GM18508 (cell line): Measurements from ENCODE around the gene CYP2A7.
"Not testable (repeated sequence)": the region's sequence is repeated elsewhere in the genome, so short reads cannot be mapped to it uniquely, and the experiment has no call there.

ENCODE experiments used
- ATAC-seq: cut with Tn5 transposase; IDR thresholded peaks from one replicate; pipeline ENCODE4 v1.9.1; 2021; ENCODE audit warnings: moderate number of reproducible peaks; ENCODE audit not compliant: insufficient read depth, unreplicated experiment

Gene CYP2A7

DNA sequence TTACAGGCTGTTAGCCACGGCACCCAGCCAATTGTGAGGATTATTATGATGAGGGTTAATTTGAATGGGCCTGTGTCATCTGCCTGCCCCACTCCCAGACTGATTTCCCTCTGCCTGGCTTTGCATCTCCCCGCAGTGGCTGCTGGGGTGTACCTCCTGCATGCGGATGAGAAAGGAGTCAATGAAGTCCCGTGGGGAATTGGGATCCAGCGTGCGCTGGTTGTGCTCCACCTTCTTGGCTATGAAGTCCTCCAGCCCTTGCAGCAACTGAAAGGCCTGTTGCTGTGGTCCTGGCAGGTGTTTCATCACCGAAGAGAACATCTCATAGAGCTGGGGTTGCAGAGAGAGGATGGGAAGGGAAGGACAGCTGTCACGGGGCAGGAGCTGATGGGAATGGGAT is 35.3 kb downstream of the CYP2A7 start:
- not testable (repeated sequence) for ATAC-seq

DNA sequence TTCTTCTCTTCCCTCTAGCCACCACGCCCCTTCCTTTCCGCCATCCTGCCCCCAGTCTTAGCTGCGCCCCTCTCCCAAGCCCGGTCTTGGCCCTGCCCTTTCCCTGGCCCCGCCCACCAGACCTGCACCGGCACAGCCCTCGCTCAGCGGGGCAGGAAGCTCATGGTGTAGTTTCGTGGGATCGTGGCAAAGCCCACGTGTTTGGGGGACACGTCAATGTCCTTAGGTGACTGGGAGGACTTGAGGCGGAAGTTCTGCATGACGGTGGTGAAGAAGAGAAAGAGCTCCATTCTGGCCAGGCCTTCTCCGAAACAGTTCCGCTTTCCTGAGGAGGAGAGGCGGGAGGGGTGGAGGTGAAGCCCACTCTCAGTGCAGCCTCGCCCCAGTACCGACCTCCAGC is 38.4 kb downstream of the CYP2A7 start:
- not testable (repeated sequence) for ATAC-seq

DNA sequence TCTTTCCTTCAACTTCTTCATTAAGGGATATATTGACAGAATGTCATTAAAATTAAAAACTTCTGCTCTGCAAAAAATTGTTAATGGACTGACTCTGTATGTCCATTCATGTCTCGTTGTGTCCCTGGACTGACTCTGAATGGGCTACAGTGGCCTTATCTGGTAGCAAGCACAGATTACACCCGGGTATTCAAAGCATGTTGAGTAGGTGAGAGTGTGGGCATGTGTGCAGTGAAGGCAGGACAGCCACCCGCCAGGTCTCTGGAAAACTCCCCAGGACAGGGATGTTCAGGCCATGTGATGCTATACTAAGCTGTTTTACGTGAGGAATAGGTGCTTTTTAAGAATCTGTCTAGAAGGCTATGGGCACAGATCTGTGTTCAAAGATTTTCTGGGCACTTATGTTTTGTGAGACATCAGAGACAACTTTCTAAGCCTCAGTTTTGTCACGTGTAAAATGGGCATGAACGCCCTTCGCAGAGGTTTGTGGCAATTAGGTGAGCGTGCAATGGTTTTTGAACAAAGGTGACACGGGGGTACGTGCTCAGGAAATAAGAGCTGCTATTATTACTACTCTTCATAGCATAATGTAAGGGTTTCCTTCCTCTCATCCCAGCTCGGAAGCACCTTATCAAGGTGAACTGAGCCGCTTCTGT is 38.9 kb downstream of the CYP2A7 start:
- ATAC-seq: not testable (repeated sequence)

DNA sequence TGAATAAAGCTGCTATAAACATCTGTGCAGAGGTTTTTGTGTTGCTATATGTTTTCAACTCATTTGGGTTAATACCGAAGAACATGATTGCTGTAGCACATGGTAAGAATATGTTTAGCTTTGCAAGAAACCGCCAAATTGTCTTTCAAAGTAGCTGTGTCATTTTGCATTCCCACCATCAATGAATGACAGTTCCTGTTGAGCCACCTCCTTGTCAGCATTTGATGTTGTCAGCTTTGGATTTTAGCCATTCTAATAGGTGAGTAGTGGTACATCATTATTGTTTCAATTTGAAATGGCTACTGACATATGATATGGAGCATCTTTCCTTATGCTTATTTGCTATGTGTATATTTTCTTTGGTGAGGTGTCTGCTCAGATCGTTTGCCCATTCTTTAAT is 40.0 kb downstream of the CYP2A7 start:
- ATAC-seq: not testable (repeated sequence)

DNA sequence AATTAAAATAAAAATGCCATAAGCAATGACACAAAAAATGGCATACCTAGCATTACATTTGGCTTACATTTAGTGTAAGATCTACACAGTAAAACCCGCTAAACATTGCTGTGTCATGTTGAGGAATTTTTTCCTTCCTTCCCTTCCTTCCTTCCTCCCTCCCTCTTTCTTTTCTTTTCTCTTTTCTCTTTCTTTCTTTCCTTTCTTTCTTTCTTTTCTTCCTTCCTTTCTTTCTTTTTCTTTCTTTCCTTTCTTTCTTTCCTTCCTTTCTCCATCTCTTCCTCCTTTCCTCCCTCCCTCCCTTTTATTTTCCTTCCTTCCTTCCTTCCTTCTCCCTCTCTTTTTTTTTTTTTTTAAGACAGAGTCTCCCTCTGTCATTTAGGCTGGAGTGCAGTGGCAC is 43.6 kb downstream of the CYP2A7 start:
- ATAC-seq: not testable (repeated sequence)

DNA sequence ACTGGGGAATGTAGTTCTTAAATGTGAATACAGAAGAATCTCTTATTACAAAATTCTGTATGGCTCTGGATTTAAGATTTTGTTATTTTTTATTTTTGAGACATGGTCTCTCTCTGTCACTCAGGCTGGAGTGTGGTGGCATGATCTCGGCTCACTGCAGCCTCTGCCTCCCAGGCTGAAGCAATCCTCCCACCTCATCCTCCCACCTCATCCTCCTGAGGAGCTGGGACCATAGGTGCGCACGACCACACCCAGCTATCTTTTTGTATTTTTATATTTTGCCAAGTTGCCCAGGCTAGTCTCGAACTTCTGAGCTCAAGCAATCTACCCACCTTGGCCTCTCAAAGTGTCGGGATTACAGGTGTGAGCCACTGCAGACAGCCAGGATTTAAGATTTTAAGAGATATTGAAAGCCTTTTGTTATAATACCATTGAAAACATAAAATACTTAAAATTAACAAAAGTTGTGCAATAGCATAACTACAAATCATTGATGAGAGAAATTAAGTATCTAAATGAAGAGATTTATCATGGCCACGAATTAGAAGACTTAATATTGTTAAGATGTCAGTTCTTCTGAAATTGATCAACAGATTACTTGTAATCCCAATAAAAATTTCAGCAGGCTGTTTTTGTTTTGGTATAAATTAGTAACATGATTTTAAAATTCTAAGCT is 45.1 kb downstream of the CYP2A7 start:
- ATAC-seq: no peak

DNA sequence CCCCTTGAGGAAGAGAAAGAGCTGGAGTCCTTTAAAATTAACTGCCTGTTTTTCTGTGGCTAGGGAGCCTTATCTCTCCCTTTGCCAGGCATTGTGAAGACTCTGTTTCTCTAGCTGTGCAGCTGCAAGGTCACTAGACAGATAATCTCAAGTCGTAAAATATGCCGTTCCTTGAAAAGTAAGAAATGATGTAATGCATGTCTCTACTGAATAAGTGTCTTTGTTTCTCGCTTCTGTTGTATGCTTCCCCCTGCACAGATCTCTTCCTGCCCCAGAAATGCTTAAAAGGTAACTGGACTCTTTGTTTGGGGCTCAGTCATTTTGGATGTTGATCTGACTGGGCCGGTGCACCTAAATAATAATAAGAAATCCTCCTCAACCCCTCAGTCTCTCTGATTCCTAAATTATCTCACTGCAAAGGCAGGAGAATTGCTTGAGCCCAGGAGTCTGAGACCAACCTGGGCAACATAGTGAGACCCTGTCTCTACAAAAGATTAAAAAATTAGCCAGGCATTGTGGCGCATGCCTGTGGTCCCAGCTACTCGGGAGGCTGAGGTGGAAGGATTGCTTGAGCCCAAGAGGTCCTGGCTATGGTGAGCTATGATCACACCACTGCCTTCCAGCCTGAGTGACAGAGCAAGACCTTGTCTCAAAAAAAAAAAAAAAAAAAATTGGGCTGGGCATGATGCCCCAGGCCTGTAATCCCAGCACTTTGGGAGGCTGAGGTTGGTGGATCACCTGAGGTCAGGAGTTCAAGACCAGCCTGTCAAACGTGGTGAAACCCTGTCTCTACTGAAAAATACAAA is 48.1 kb downstream of the CYP2A7 start:
- not testable (repeated sequence) for ATAC-seq

DNA sequence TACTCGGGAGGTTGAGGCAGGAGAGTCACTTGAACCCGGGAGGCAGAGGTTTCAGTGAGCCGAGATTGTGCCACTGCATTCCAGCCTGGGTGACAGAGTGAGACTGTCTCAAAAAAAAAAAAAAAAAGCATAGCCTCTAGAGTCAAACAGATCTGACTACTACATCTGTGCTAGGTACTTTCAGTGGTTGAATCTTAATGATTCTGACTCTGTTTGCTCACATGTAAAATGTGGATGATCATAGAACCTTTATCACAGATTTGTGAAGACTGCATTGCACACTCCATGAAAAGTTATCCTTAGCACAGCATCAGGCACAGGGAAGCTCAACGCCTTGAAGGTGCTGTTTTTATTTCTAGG is 49.6 kb downstream of the CYP2A7 start:
- ATAC-seq: not testable (repeated sequence)

DNA sequence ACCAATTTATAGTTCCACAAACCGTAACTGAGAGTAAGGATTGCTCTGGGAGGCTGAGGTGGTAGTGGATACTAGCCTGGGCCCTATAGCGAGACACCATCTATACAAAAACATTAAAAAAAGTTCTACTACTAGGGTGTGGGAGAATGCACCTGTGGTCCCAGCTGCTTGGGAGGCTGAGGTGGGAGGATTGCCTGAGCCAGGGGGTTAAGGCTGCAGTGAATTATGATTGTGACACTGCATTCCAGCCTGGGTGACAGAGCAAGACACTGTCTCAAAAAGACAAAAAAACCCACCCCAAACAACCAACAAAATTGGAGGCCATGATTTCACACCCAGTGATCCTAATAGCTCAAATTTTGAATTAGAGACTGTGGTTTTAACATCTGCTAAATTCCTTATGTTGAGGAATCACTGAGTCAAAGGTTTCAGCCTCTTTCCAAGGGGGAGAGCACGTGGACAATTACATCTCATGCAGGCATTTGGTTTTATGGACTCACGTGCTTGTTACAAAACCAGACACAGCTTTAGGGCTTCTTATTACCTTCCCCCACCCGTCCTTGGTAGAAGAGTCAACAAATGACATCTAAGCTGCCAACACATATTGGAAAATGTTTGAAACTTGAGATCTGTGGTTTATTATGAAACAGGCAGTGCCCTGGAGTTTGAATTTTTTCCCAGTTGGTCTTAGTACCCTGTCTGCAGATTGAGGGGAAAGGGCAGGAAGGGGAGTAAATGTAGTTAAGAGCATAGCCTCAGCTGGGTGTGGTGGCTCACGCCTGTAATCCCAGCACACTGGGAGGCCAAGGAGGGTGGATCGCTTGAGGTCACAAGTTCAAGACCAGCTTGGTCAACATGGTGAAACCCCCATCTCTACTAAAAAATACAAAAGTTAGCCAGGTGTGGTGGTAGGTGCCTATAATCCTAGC is 50.3 kb downstream of the CYP2A7 start:
- ATAC-seq: no peak

DNA sequence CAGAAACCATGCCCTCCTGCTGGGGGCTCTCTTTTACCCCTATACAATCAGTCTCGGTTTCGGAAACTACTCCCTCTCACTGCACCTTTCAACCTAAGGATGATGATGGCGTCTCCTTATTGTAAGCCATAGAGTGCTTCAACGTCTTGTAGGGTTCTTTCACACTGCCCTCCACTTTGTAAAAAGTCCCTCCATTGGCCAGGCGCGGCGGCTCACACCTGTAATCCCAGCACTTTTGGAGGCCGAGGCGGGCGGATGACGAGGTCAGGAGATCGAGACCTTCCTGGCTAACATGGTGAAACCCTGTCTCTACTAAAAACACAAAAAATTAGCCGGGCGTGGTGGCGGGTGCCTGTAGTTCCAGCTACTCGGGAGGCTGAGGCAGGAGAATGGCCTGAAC is 51.3 kb downstream of the CYP2A7 start:
- not testable (repeated sequence) for ATAC-seq

DNA sequence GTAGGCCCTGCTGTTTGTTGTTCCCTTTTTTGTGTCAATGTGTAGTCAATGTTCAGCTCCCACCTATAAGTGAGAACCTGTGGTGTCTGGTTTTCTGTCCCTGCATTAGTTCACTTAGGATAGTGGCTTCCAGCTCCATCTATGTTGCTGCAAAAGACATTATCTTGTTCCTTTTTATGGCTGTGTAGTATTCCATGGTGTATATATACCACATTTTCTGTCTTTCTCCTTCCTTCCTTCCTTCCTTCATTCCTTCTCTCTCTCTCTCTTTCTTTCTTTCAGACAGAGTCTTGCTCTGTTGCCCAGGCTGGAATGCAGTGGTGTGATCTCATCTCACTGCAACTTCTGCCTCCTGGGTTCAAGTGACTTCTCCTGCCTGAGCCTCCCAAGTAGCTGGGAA is 52.8 kb downstream of the CYP2A7 start:
- no peak for ATAC-seq

DNA sequence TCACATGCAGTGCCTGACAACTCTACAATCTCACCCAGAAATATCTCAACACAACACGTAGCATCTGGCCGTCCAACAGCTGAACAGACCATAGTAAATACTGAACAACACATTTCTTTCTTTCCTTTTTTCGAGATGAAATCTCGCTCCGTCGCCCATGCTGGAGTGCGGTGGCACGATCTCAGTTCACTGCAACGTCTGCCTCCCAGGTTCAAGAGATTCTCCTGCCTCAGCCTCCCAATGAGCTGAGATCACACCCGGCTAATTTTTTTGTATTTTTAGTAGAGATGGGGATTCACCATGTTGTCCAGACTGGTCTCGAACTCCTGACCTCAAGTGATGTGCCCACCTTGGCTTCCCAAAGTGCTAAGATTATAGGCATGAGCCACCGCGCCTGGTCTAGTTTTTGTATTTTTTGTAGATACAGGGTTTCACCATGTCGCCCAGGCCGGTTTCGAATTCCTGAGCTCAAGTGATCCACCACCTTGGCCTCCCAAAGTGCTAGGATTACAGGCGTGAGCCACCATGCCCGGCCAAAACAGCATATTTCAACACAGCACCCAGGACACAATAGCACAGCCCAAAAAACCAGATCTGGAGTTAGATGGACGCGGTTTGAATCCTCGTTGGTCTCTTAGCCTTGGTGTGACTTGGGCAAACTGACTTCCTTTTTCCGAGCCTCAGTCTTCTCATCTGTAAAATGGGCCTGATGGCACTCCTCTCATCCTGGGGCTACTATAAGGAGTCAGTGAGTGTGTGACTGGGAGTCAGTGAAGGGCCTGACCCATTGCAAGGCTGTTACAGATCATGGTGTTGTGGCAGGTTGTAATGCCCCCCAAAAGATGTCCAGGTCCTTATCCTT is 54.4 kb downstream of the CYP2A7 start:
- ATAC-seq: no peak

DNA sequence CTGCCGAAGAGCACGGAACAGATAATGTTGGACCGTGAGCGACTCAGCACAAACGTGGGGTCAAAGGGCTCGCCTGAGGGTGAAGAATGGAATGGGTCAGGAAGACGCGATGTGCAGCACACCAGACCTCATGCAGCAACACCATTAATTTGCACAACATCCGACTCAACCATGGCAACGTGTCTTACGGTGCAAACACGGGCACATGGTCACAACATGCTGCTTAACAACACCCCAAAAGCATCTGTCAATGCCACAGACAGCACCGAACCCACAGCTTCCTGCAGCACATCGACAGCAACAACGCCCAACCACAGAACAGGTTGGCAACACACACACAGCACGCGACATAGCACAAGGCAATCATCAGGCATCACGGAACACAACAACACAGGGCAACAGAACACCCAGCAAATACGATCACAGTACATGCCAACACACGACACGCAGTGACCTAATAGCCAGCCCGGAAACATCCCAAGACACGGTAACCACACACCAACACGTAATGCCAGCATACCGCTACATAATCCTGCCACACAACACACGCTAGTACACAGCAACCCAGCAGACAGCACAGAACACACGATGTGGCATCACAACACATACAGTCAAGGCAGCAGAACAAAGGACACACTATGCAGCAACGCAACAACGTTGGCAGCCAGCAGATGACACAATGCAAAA is 55.2 kb downstream of the CYP2A7 start:
- not testable (repeated sequence) for ATAC-seq

DNA sequence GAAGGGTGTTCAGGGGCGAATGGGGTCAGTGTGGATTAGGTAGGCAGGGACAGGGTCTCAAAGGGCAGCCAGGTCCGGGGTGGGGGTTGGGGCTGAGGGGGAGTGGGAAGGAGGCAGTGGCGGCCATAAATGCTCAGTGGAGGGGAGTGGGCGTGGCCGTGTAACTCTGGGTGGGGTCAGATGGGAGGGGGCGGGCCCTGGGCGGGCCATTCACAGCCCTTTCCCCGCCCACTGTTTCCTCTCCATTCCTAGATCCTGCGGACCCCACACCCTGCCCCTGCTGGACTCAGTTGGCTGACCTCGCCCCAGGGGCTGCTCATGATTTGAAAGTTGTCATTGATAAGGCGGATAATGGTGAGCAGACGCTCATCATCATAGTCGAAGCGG is 55.7 kb downstream of the CYP2A7 start:
- not testable (repeated sequence) for ATAC-seq

DNA sequence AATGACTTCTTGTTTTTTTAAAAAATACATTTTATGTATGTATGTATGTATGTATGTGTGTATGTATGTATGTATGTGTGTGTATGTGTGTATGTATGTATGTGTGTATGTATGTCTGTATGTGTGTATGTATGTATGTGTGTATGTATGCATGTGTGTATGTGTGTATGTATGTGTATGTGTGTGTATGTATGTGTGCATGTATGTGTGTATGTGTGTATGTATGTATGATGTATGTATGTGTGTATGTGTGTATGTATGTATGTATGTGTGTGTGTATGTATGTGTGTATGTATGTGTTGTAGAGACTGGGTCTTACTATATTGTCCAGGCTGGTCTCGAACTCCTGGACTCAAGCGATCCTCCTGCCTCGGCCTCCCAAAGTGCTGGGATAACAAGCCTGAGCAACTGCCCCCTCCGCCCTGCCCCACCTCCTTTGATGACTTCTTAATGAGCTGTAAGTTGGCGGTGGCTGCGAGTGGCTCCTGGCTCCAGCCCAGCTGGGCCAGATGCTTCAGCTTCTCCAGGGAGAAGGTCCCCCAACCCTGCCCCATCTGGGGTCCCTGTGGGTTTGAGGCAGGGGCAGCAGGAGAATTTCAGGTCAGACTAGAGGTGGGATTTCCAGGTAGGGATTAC is 56.5 kb downstream of the CYP2A7 start:
- ATAC-seq: not testable (repeated sequence)
